Natural killer cell (primary cell): ENCODE data around the gene C2CD3. TPM values are rescaled to one million over a fixed set of nuclear protein-coding genes. Genes with fewer than 3 reads are reported as not detected.
A peak's percentile ranks its signal among the peaks of the same experiment; 100 is the strongest.

Experiments
- ATAC-seq, 3 donors: fragments of 150-1000 bp in 2 of 3; fragments of 200-7000 bp in 1 of 3; cut with Tn5 transposase; 1 replicate in 1 of 3; 2 replicates in 2 of 3; pipeline ENCODE4 v1.10.0; 2021; ENCODE audit warnings: mild to moderate bottlenecking in 2 of 3, moderate library complexity in 2 of 3
- DNase-seq, 2 donors: peaks; one replicate each; pipeline versions ENCODE4 v3.0.0 to v3.0.0-alpha.2; 2013 to 2021; ENCODE audit warnings: mixed read lengths in 1 of 2
- H3K27ac ChIP-seq: one replicate; pipeline ENCODE4 v1.5.1; 2013; ENCODE audit warnings: mild to moderate bottlenecking, low read length
- H3K27me3 ChIP-seq: one replicate; pipeline ENCODE4 v1.6.1; 2013; ENCODE audit warnings: low read length; ENCODE audit not compliant: control insufficient read depth, insufficient read depth
- H3K36me3 ChIP-seq: one replicate; pipeline ENCODE4 v1.6.1; 2013; ENCODE audit warnings: low read length; ENCODE audit not compliant: control insufficient read depth, insufficient read depth
- H3K4me1 ChIP-seq: one replicate; pipeline ENCODE4 v1.6.1; 2013; ENCODE audit warnings: low read length; ENCODE audit not compliant: control insufficient read depth, insufficient read depth
- H3K4me3 ChIP-seq: one replicate; pipeline ENCODE4 v1.5.1; 2013; ENCODE audit warnings: low read length
- H3K9me3 ChIP-seq: one replicate; pipeline ENCODE4 v1.6.1; 2013; ENCODE audit warnings: low read length; ENCODE audit not compliant: control insufficient read depth, insufficient read depth
- H3K27ac Mint-ChIP-seq, 2 donors: one replicate each; pipeline ENCODE4 v1.8.0; 2022; ENCODE audit warnings: mild to moderate bottlenecking in 2 of 2, mixed read lengths in 2 of 2, moderate library complexity in 1 of 2
- H3K27me3 Mint-ChIP-seq, 2 donors: one replicate each; pipeline ENCODE4 v1.8.0; 2022; ENCODE audit warnings: low read depth in 2 of 2, mixed read lengths in 2 of 2
- H3K36me3 Mint-ChIP-seq: one replicate; pipeline ENCODE4 v1.8.0; 2022; ENCODE audit warnings: mixed read lengths
- H3K4me1 Mint-ChIP-seq, 2 donors: one replicate each; pipeline ENCODE4 v1.8.0; 2022; ENCODE audit warnings: mixed read lengths in 2 of 2
- H3K4me3 Mint-ChIP-seq: one replicate; pipeline ENCODE4 v1.8.0; 2022; ENCODE audit warnings: mild to moderate bottlenecking, moderate library complexity, mixed read lengths
- H3K9me3 Mint-ChIP-seq, 2 donors: one replicate each; pipeline ENCODE4 v1.8.0; 2022; ENCODE audit warnings: mixed read lengths in 2 of 2
- CTCF ChIP-seq: fragments of 200-600 bp; IDR thresholded peaks from one replicate; pipeline ENCODE4 v1.8.0; 2022; ENCODE audit warnings: antibody characterized with exemption
- WGBS: methylation state at CpG from one replicate; pipeline ENCODE4 v1.1.7; 2013; ENCODE audit warnings: missing lambda C conversion rate; ENCODE audit not compliant: insufficient coverage; 5-methylcytosine and 5-hydroxymethylcytosine counted together
- intact Hi-C: fragments of 100-400 bp; cut with micrococcal nuclease; formaldehyde crosslinking; loops from one replicate; pipeline ENCODE4 v1.14.2; 2022
- total RNA-seq, 4 donors: library from RNA; stranded (reverse); fragments of 120-200 nt in 1 of 4; gene quantifications; one replicate each; pipeline versions ENCODE4 v1.2.3 to v1.2.4, GENCODE V29; 2013 to 2022

The C2CD3 gene
- total RNA-seq, 3 donors from 2014 or later (not counting 1 experiment from before 2014, with no cell fraction given), result 55.0 to 67.6 (median 58.1) TPM

GRCh38 chr11:74009675-74010305, 161.0 kb downstream of the C2CD3 start:
- Mint-ChIP-seq H3K4me1 (peaks cover 48 to 54% of the 10 kb centered on the region in 2 donors), H3K4me3 (no peak overlapping the region), H3K36me3 (no peaks in the 10 kb centered on the region), H3K27me3 (no peaks in the 10 kb centered on the region), H3K9me3 (no peaks in the 10 kb centered on the region), H3K27ac (peak overlapping the region; percentile 67 to 82)
- Histone ChIP-seq H3K36me3 (no peaks in the 10 kb centered on the region), H3K9me3 (no peaks in the 10 kb centered on the region), H3K27me3 (no peaks in the 10 kb centered on the region), H3K4me1 (peaks cover 80% of the 10 kb centered on the region), H3K4me3 (no peak overlapping the region), H3K27ac (no peak overlapping the region)
- DNase-seq (no peak), ATAC-seq (no peak)
- TF ChIP-seq CTCF, result no peak
- 100% methylated on average over 3 of the region's 5 CpGs for WGBS
- intact Hi-C loops, result no loop called here

GRCh38 chr11:74009230-74009547, 161.6 kb downstream of the C2CD3 start:
- H3K27me3 ChIP-seq, result no peaks in the 10 kb centered on the region
- Mint-ChIP-seq H3K4me1 (peaks cover 54 to 60% of the 10 kb centered on the region in 2 donors), H3K4me3 (no peak overlapping the region), H3K27ac (peak overlapping the region; percentile 65 to 73), H3K36me3 (no peaks in the 10 kb centered on the region), H3K27me3 (no peaks in the 10 kb centered on the region), H3K9me3 (no peaks in the 10 kb centered on the region)
- ATAC-seq, result no peak
- intact Hi-C loops, result no loop called here
- peak overlapping the region; percentile 16 for H3K27ac ChIP-seq
- H3K9me3 ChIP-seq, result no peaks in the 10 kb centered on the region
- H3K36me3 ChIP-seq, result no peaks in the 10 kb centered on the region
- no peak for DNase-seq
- peaks cover 81% of the 10 kb centered on the region for H3K4me1 ChIP-seq
- TF ChIP-seq CTCF, result no peak
- WGBS, result 95% methylated on average over 3 of the region's 3 CpGs
- H3K4me3 ChIP-seq, result no peak overlapping the region

- intact Hi-C loops, result no loop called here
- peaks cover 58 to 66% of the 10 kb centered on the region in 2 donors for H3K4me1 Mint-ChIP-seq
- H3K36me3 Mint-ChIP-seq, result no peaks in the 10 kb centered on the region
- H3K27ac ChIP-seq, result peak within 1 kb of the TSS; percentile 16
- H3K4me3 Mint-ChIP-seq, result no peak within 1 kb of the TSS
- TF ChIP-seq CTCF, result no peak
- no peaks in the 10 kb centered on the region for H3K36me3 ChIP-seq
- H3K27ac Mint-ChIP-seq, result peak within 1 kb of the TSS; percentile 67 to 82
- H3K27me3 ChIP-seq, result no peaks in the 10 kb centered on the region
- ATAC-seq (no peak), DNase-seq (peak in 1 of 2 donors; percentile 39)
- WGBS, result 67% methylated on average over 9 of the region's 9 CpGs
- H3K9me3 ChIP-seq, result no peaks in the 10 kb centered on the region
- no peak within 1 kb of the TSS for H3K4me3 ChIP-seq
- H3K27me3 Mint-ChIP-seq, result no peaks in the 10 kb centered on the region
- peaks cover 85% of the 10 kb centered on the region for H3K4me1 ChIP-seq
- no peaks in the 10 kb centered on the region for H3K9me3 Mint-ChIP-seq
Measured at GRCh38 chr11:74008373-74009229, 162.2 kb downstream of the C2CD3 start, which contains the start of gene UCP3. TSS of gene UCP3 (minus strand) at chr11:74009085. CDS start at chr11:74007042, 2,043 bp downstream.
